Vagina (tissue), 2 donors: ENCODE results near the gene TRAPPC8.

ENCODE experiments used
- POLR2AphosphoS5 ChIP-seq, 2 donors: sonication (generic); formaldehyde crosslinking; IDR thresholded peaks; one replicate each; pipeline ENCODE4 v1.9.0; 2017; ENCODE audit warnings: antibody characterized with exemption in 2 of 2, mild to moderate bottlenecking in 2 of 2, low read depth in 1 of 2; ENCODE audit not compliant: insufficient read depth in 1 of 2
- TF ChIP-seq, protein P1 (sequence below), 3 experiments: fragments of 450-650 bp in 2 of 3; fragments of 200-600 bp in 1 of 3; sonication (generic) in 1 of 3; IDR thresholded peaks; one replicate each; pipeline ENCODE4 v1.5.1; 2017 to 2019; ENCODE audit warnings: antibody characterized with exemption in 3 of 3, mild to moderate bottlenecking in 2 of 3, moderate library complexity in 2 of 3

GRCh38 chr18:31821545-31822171 is 121.3 kb downstream of the TRAPPC8 start:
- TF ChIP-seq, protein P1, sequence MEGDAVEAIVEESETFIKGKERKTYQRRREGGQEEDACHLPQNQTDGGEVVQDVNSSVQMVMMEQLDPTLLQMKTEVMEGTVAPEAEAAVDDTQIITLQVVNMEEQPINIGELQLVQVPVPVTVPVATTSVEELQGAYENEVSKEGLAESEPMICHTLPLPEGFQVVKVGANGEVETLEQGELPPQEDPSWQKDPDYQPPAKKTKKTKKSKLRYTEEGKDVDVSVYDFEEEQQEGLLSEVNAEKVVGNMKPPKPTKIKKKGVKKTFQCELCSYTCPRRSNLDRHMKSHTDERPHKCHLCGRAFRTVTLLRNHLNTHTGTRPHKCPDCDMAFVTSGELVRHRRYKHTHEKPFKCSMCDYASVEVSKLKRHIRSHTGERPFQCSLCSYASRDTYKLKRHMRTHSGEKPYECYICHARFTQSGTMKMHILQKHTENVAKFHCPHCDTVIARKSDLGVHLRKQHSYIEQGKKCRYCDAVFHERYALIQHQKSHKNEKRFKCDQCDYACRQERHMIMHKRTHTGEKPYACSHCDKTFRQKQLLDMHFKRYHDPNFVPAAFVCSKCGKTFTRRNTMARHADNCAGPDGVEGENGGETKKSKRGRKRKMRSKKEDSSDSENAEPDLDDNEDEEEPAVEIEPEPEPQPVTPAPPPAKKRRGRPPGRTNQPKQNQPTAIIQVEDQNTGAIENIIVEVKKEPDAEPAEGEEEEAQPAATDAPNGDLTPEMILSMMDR (IDR thresholded peaks at IDR 0.05), result no peak
- no peak for TF ChIP-seq POLR2AphosphoS5 (IDR thresholded peaks at IDR 0.05; ENCODE audit: insufficient read depth in 1 of 2, low read depth in 1 of 2)
